Measurements from ENCODE around the gene TMPRSS13.

DNA sequence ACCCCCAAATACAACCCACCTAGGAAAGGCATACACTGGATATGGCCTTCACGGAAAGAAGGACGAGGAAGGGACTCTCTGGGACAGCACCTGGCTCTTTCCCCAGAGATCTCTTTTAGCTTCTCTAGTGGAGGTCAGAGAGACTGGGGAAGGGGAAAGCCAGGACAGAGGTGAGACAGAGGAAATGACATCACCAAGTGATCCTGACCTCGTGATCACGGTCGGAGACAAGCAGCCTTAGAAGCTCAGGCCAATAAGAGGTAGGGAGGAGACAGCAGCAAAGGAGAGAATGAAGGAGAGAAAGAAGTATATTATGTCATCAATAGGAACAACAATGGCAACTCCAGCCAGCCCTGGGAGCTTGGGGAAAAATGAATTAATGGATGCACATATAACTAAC, 15.4 kb upstream of the TMPRSS13 start:
- TF ChIP-seq ZNF449 (tag by site-specific recombination; IDR thresholded peaks at IDR 0.05), result no peak
- TF ChIP-seq CTCF (tag by site-specific recombination; IDR thresholded peaks at IDR 0.05), result no peak
- no peak for TF ChIP-seq ZNF510 (tag by site-specific recombination; IDR thresholded peaks at IDR 0.05; ENCODE audit: insufficient replicate concordance)
- TF ChIP-seq GLIS1 (tag by site-specific recombination; IDR thresholded peaks at IDR 0.05), result no peak
- TF ChIP-seq ZBTB21 (tag by site-specific recombination; IDR thresholded peaks at IDR 0.05), result no peak
- TF ChIP-seq, protein P1, sequence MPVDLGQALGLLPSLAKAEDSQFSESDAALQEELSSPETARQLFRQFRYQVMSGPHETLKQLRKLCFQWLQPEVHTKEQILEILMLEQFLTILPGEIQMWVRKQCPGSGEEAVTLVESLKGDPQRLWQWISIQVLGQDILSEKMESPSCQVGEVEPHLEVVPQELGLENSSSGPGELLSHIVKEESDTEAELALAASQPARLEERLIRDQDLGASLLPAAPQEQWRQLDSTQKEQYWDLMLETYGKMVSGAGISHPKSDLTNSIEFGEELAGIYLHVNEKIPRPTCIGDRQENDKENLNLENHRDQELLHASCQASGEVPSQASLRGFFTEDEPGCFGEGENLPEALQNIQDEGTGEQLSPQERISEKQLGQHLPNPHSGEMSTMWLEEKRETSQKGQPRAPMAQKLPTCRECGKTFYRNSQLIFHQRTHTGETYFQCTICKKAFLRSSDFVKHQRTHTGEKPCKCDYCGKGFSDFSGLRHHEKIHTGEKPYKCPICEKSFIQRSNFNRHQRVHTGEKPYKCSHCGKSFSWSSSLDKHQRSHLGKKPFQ (tag by site-specific recombination; IDR thresholded peaks at IDR 0.05), result no peak
- no peak for TF ChIP-seq ZNF266 (tag by site-specific recombination; IDR thresholded peaks at IDR 0.05; ENCODE audit: low read depth)
- TF ChIP-seq ZBTB17 (tag by site-specific recombination; IDR thresholded peaks at IDR 0.05), result no peak
- no peak for TF ChIP-seq ZNF335 (tag by site-specific recombination; conservative IDR thresholded peaks at IDR 0.05)

Measured in HEK293 (cell line).